NB4 (cell line): Measurements from ENCODE around the gene REEP1.

Experiments used
- MYC ChIP-seq: IDR thresholded peaks from 2 replicates; pipeline ENCODE4 v1.6.1; 2011; ENCODE audit warnings: low read depth, low read length
- POLR2A ChIP-seq: IDR thresholded peaks from 2 replicates; pipeline ENCODE4 v1.6.1; 2011; ENCODE audit warnings: mild to moderate bottlenecking; ENCODE audit not compliant: insufficient read length; ENCODE audit errors: extremely low read depth
- TF ChIP-seq, protein P1 (sequence below): IDR thresholded peaks from one replicate; pipeline ENCODE4 v1.5.1; 2012; ENCODE audit warnings: low read depth, low read length

DNA sequence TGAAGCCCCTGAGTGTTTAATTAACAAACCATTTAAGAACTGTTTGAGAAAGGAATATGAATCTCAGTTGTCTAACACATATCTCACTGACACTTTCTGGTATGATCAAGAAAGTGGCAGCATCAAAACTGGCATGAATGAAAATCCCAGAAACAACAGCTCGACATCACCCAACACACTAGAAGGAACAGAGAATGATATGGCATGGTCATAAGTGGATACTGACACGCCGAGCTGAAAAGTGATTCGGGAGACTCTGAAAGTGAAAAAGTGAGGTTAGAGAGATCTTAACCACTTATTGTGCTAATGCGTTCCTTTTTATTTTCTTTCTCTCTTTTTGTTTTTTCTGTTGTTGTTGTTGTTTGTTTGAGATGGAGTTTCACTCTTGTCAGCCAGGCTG lies 100.3 kb downstream of the REEP1 start:
- TF ChIP-seq, protein P1, sequence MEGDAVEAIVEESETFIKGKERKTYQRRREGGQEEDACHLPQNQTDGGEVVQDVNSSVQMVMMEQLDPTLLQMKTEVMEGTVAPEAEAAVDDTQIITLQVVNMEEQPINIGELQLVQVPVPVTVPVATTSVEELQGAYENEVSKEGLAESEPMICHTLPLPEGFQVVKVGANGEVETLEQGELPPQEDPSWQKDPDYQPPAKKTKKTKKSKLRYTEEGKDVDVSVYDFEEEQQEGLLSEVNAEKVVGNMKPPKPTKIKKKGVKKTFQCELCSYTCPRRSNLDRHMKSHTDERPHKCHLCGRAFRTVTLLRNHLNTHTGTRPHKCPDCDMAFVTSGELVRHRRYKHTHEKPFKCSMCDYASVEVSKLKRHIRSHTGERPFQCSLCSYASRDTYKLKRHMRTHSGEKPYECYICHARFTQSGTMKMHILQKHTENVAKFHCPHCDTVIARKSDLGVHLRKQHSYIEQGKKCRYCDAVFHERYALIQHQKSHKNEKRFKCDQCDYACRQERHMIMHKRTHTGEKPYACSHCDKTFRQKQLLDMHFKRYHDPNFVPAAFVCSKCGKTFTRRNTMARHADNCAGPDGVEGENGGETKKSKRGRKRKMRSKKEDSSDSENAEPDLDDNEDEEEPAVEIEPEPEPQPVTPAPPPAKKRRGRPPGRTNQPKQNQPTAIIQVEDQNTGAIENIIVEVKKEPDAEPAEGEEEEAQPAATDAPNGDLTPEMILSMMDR, result no peak
- no peak for TF ChIP-seq MYC
- no peak for TF ChIP-seq POLR2A
